ENCODE results near the gene CCDC30. TPM values are rescaled to one million over a fixed set of nuclear protein-coding genes. Genes with fewer than 3 reads are reported as not detected.

Gene CCDC30
- total and polyA plus RNA-seq, 9 of the 15 experiments (the other 6 are each of a cell fraction or from before 2014, with no cell fraction given), result 0.05 to 0.91 (median 0.24) TPM

DNA sequence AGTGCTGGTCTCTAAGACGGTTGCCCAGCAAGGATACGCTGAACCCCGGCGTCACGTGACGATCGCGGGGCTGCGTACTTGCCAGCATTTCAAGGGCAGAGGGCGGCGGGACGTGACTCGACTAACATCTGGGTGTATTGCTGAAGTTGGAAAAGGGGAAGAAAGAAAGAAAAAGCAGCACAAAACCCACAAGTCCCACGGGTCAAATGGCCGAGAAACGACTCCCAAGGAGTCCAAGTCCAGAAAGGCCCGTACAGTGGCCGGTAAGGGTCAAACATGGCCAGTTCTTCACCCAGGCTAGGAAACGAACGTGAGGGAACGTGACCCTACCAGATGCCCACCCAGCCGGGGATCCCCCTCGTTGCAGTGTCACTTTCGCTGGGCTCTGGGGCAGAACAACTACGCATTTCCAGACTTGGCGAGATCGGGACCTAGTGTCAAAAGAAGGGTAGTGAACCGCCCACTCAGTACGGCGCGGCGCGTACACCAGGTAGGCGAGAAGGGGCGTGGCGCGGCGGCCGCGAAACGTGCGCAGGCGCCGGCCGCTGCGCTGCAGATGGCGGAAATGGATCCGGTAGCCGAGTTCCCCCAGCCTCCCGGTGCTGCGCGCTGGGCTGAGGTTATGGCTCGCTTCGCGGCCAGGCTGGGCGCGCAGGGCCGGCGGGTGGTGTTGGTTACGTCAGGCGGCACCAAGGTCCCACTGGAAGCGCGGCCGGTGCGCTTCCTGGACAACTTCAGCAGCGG lies 6.9 kb upstream of the CCDC30 start, which contains the start of the genes PPCS and ZMYND12 (continued):
- TF ChIP-seq, protein P1, sequence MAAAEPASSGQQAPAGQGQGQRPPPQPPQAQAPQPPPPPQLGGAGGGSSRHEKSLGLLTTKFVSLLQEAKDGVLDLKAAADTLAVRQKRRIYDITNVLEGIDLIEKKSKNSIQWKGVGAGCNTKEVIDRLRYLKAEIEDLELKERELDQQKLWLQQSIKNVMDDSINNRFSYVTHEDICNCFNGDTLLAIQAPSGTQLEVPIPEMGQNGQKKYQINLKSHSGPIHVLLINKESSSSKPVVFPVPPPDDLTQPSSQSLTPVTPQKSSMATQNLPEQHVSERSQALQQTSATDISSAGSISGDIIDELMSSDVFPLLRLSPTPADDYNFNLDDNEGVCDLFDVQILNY (CRISPR knock-in tag; IDR thresholded peaks at IDR 0.05), result no peak
- no peak for TF ChIP-seq KAT2B (IDR thresholded peaks at IDR 0.05; ENCODE audit: low read depth, low read length)
- no peak for TF ChIP-seq HNRNPH1 (optimal IDR thresholded peaks at IDR 0.05; ENCODE audit: low read depth, low read length)
- TF ChIP-seq SRSF3 (IDR thresholded peaks at IDR 0.05; ENCODE audit: insufficient read depth, low read length), result no peak
- no peak for TF ChIP-seq TARDBP (IDR thresholded peaks at IDR 0.05)
- TF ChIP-seq HDAC8 (tag; IDR thresholded peaks at IDR 0.05), result no peak
- TF ChIP-seq, protein P2, sequence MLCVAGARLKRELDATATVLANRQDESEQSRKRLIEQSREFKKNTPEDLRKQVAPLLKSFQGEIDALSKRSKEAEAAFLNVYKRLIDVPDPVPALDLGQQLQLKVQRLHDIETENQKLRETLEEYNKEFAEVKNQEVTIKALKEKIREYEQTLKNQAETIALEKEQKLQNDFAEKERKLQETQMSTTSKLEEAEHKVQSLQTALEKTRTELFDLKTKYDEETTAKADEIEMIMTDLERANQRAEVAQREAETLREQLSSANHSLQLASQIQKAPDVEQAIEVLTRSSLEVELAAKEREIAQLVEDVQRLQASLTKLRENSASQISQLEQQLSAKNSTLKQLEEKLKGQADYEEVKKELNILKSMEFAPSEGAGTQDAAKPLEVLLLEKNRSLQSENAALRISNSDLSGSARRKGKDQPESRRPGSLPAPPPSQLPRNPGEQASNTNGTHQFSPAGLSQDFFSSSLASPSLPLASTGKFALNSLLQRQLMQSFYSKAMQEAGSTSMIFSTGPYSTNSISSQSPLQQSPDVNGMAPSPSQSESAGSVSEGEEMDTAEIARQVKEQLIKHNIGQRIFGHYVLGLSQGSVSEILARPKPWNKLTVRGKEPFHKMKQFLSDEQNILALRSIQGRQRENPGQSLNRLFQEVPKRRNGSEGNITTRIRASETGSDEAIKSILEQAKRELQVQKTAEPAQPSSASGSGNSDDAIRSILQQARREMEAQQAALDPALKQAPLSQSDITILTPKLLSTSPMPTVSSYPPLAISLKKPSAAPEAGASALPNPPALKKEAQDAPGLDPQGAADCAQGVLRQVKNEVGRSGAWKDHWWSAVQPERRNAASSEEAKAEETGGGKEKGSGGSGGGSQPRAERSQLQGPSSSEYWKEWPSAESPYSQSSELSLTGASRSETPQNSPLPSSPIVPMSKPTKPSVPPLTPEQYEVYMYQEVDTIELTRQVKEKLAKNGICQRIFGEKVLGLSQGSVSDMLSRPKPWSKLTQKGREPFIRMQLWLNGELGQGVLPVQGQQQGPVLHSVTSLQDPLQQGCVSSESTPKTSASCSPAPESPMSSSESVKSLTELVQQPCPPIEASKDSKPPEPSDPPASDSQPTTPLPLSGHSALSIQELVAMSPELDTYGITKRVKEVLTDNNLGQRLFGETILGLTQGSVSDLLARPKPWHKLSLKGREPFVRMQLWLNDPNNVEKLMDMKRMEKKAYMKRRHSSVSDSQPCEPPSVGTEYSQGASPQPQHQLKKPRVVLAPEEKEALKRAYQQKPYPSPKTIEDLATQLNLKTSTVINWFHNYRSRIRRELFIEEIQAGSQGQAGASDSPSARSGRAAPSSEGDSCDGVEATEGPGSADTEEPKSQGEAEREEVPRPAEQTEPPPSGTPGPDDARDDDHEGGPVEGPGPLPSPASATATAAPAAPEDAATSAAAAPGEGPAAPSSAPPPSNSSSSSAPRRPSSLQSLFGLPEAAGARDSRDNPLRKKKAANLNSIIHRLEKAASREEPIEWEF (CRISPR knock-in tag; IDR thresholded peaks at IDR 0.05), result no peak
- TF ChIP-seq ZNF764 (CRISPR knock-in tag; IDR thresholded peaks at IDR 0.05; ENCODE audit: low read depth), result no peak
- TF ChIP-seq, protein P3, sequence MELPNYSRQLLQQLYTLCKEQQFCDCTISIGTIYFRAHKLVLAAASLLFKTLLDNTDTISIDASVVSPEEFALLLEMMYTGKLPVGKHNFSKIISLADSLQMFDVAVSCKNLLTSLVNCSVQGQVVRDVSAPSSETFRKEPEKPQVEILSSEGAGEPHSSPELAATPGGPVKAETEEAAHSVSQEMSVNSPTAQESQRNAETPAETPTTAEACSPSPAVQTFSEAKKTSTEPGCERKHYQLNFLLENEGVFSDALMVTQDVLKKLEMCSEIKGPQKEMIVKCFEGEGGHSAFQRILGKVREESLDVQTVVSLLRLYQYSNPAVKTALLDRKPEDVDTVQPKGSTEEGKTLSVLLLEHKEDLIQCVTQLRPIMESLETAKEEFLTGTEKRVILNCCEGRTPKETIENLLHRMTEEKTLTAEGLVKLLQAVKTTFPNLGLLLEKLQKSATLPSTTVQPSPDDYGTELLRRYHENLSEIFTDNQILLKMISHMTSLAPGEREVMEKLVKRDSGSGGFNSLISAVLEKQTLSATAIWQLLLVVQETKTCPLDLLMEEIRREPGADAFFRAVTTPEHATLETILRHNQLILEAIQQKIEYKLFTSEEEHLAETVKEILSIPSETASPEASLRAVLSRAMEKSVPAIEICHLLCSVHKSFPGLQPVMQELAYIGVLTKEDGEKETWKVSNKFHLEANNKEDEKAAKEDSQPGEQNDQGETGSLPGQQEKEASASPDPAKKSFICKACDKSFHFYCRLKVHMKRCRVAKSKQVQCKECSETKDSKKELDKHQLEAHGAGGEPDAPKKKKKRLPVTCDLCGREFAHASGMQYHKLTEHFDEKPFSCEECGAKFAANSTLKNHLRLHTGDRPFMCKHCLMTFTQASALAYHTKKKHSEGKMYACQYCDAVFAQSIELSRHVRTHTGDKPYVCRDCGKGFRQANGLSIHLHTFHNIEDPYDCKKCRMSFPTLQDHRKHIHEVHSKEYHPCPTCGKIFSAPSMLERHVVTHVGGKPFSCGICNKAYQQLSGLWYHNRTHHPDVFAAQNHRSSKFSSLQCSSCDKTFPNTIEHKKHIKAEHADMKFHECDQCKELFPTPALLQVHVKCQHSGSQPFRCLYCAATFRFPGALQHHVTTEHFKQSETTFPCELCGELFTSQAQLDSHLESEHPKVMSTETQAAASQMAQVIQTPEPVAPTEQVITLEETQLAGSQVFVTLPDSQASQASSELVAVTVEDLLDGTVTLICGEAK (IDR thresholded peaks at IDR 0.05), result no peak
- TF ChIP-seq, protein P3 (CRISPR knock-in tag; IDR thresholded peaks at IDR 0.05), result no peak
- TF ChIP-seq ZNF444 (CRISPR knock-in tag; IDR thresholded peaks at IDR 0.05), result no peak
- TF ChIP-seq NR2C1 (IDR thresholded peaks at IDR 0.05), result no peak
- no peak for TF ChIP-seq NR2C1 (tag; IDR thresholded peaks at IDR 0.05)
